WTC11 (cell line): ENCODE measurements around the gene BRD1. TPM values are rescaled to one million over a fixed set of nuclear protein-coding genes. Genes with fewer than 3 reads are reported as not detected.

Experiments used
- ATAC-seq: fragments of 200-7000 bp; cut with Tn5 transposase; 2 replicates; pipeline ENCODE4 v1.10.0; 2021; ENCODE audit warnings: mild to moderate bottlenecking, moderate library complexity
- CTCF ChIA-PET: fragments of 300-600 bp; sonication (Branson Sonifier 250); formaldehyde crosslinking; loops from one replicate; lab custom pipeline; 2021; ENCODE audit warnings: antibody characterized with exemption; lab: Charles Lee
- POLR2A ChIA-PET: fragments of 350-600 bp; sonication (Branson Sonifier 250); formaldehyde crosslinking; loops from one replicate; lab custom pipeline; 2021; ENCODE audit warnings: antibody characterized with exemption; lab: Charles Lee
- DNase-seq: peaks from one replicate; pipeline ENCODE4 v3.0.0; 2021; ENCODE audit warnings: low spot score
- H3K27ac Mint-ChIP-seq: 2 replicates; pipeline ENCODE4 v1.8.0; 2021; ENCODE audit warnings: mixed read lengths
- H3K27me3 Mint-ChIP-seq: 2 replicates; pipeline ENCODE4 v1.8.0; 2021; ENCODE audit warnings: low read depth, mild to moderate bottlenecking, moderate library complexity, mixed read lengths
- H3K36me3 Mint-ChIP-seq: 2 replicates; pipeline ENCODE4 v1.8.0; 2021; ENCODE audit warnings: mixed read lengths
- H3K4me1 Mint-ChIP-seq: 2 replicates; pipeline ENCODE4 v1.8.0; 2022; ENCODE audit warnings: mixed read lengths
- H3K4me3 Mint-ChIP-seq: 2 replicates; pipeline ENCODE4 v1.8.0; 2021; ENCODE audit warnings: mild to moderate bottlenecking, moderate library complexity, mixed read lengths
- H3K9me3 Mint-ChIP-seq: 2 replicates; pipeline ENCODE4 v1.8.0; 2021; ENCODE audit warnings: mixed read lengths
- EMX1 ChIP-seq: fragments of 250-450 bp; sonication (Bioruptor Pico); IDR thresholded peaks from 2 replicates; pipeline ENCODE4 v1.8.0; 2021; ENCODE audit warnings: mild to moderate bottlenecking
- ETV6 ChIP-seq: sonication (generic); formaldehyde crosslinking; IDR thresholded peaks from 2 replicates; pipeline ENCODE4 v1.8.1; 2022; ENCODE audit warnings: mild to moderate bottlenecking, missing genetic modification reagents
- GTF2I ChIP-seq: fragments of 250-450 bp; sonication (Bioruptor Pico); conservative IDR thresholded peaks from 2 replicates; pipeline ENCODE4 v1.4.0; 2021; ENCODE audit warnings: mild to moderate bottlenecking
- IRF2 ChIP-seq: sonication (generic); formaldehyde crosslinking; IDR thresholded peaks from 2 replicates; pipeline ENCODE4 v1.8.0; 2022; ENCODE audit warnings: low read depth, missing genetic modification reagents, borderline replicate concordance
- KAT7 ChIP-seq: sonication (generic); formaldehyde crosslinking; IDR thresholded peaks from 2 replicates; pipeline ENCODE4 v1.8.1; 2023; ENCODE audit warnings: missing genetic modification reagents, mild to moderate bottlenecking, borderline replicate concordance
- NFATC4 ChIP-seq: fragments of 250-450 bp; sonication (Bioruptor Pico); IDR thresholded peaks from 2 replicates; pipeline ENCODE4 v1.9.0; 2021; ENCODE audit warnings: mild to moderate bottlenecking
- RELA ChIP-seq: sonication (generic); formaldehyde crosslinking; IDR thresholded peaks from 2 replicates; pipeline ENCODE4 v1.8.1; 2022; ENCODE audit warnings: missing genetic modification reagents, mild to moderate bottlenecking, borderline replicate concordance
- SMAD4 ChIP-seq: sonication (generic); formaldehyde crosslinking; IDR thresholded peaks from 2 replicates; pipeline ENCODE4 v1.8.0; 2022; ENCODE audit warnings: mild to moderate bottlenecking, missing genetic modification reagents
- ZNF317 ChIP-seq: sonication (generic); formaldehyde crosslinking; IDR thresholded peaks from 2 replicates; pipeline ENCODE4 v1.8.1; 2023; ENCODE audit warnings: low read depth, mild to moderate bottlenecking, moderate library complexity, missing genetic modification reagents, borderline replicate concordance
- ZNF671 ChIP-seq: fragments of 250-450 bp; sonication (Bioruptor Pico); IDR thresholded peaks from 2 replicates; pipeline ENCODE4 v1.8.0; 2021; ENCODE audit warnings: mild to moderate bottlenecking
- total RNA-seq: library from RNA; stranded (reverse); gene quantifications from 3 replicates; pipeline ENCODE4 v1.2.3, GENCODE V29; 2021
- TF ChIP-seq, protein P1 (sequence below): sonication (generic); formaldehyde crosslinking; IDR thresholded peaks from 2 replicates; pipeline ENCODE4 v1.8.1; 2023; ENCODE audit warnings: mild to moderate bottlenecking, missing genetic modification reagents, borderline replicate concordance
- TF ChIP-seq, protein P2 (sequence below): sonication (generic); formaldehyde crosslinking; IDR thresholded peaks from 2 replicates; pipeline ENCODE4 v1.8.1; 2022; ENCODE audit warnings: missing genetic modification reagents, borderline replicate concordance
- TF ChIP-seq, protein P3 (sequence below): fragments of 250-450 bp; sonication (Bioruptor Pico); IDR thresholded peaks from 2 replicates; pipeline ENCODE4 v2.1.2; 2022; ENCODE audit warnings: mild to moderate bottlenecking, moderate library complexity
- TF ChIP-seq, protein P4 (sequence below): fragments of 250-450 bp; sonication (Bioruptor Pico); IDR thresholded peaks from 2 replicates; pipeline ENCODE4 v1.9.0; 2021; ENCODE audit warnings: mild to moderate bottlenecking
- TF ChIP-seq, protein P5 (sequence below): sonication (generic); formaldehyde crosslinking; IDR thresholded peaks from 2 replicates; pipeline ENCODE4 v1.8.0; 2022; ENCODE audit warnings: mild to moderate bottlenecking, missing genetic modification reagents
- TF ChIP-seq, protein P6 (sequence below): sonication (generic); formaldehyde crosslinking; IDR thresholded peaks from 2 replicates; pipeline ENCODE4 v1.8.0; 2022; ENCODE audit warnings: mild to moderate bottlenecking, missing genetic modification reagents
- TF ChIP-seq, protein P7 (sequence below): sonication (generic); formaldehyde crosslinking; IDR thresholded peaks from 2 replicates; pipeline ENCODE4 v1.8.1; 2022; ENCODE audit warnings: low read depth, missing genetic modification reagents, borderline replicate concordance
- TF ChIP-seq, protein P8 (sequence below): sonication (generic); formaldehyde crosslinking; IDR thresholded peaks from 2 replicates; pipeline ENCODE4 v1.8.0; 2022; ENCODE audit warnings: mild to moderate bottlenecking, missing genetic modification reagents

The BRD1 gene
- total RNA-seq, 1 experiment from 2014 or later, result 36.6 TPM

DNA sequence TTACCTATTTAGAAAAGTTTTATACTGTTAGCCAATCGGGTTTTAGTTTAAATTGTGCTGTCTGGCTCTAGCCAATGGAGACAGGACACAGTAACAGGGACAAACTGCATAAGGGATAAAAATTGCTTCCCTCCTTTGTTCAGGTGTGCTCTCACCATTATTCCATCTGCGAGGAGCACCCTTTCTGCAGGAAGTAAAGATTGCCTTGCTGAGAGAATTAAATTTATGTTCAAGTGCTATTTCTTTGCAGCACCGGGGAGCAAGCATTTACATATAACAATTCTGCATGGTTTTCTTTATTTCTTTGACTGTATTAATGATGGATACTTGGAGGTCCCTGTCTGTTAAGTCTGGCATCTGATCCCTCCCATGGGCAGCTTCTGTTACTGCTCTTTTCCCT lies 80.5 kb downstream of the BRD1 start (continued):
- TF ChIP-seq, protein P1, sequence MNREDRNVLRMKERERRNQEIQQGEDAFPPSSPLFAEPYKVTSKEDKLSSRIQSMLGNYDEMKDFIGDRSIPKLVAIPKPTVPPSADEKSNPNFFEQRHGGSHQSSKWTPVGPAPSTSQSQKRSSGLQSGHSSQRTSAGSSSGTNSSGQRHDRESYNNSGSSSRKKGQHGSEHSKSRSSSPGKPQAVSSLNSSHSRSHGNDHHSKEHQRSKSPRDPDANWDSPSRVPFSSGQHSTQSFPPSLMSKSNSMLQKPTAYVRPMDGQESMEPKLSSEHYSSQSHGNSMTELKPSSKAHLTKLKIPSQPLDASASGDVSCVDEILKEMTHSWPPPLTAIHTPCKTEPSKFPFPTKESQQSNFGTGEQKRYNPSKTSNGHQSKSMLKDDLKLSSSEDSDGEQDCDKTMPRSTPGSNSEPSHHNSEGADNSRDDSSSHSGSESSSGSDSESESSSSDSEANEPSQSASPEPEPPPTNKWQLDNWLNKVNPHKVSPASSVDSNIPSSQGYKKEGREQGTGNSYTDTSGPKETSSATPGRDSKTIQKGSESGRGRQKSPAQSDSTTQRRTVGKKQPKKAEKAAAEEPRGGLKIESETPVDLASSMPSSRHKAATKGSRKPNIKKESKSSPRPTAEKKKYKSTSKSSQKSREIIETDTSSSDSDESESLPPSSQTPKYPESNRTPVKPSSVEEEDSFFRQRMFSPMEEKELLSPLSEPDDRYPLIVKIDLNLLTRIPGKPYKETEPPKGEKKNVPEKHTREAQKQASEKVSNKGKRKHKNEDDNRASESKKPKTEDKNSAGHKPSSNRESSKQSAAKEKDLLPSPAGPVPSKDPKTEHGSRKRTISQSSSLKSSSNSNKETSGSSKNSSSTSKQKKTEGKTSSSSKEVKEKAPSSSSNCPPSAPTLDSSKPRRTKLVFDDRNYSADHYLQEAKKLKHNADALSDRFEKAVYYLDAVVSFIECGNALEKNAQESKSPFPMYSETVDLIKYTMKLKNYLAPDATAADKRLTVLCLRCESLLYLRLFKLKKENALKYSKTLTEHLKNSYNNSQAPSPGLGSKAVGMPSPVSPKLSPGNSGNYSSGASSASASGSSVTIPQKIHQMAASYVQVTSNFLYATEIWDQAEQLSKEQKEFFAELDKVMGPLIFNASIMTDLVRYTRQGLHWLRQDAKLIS, result no peak
- TF ChIP-seq, protein P2, sequence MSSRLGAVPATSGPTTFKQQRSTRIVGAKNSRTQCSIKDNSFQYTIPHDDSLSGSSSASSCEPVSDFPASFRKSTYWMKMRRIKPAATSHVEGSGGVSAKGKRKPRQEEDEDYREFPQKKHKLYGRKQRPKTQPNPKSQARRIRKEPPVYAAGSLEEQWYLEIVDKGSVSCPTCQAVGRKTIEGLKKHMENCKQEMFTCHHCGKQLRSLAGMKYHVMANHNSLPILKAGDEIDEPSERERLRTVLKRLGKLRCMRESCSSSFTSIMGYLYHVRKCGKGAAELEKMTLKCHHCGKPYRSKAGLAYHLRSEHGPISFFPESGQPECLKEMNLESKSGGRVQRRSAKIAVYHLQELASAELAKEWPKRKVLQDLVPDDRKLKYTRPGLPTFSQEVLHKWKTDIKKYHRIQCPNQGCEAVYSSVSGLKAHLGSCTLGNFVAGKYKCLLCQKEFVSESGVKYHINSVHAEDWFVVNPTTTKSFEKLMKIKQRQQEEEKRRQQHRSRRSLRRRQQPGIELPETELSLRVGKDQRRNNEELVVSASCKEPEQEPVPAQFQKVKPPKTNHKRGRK (CRISPR knock-in tag), result no peak
- TF ChIP-seq KAT7 (CRISPR knock-in tag) (no peak), NFATC4 (CRISPR knock-in tag) (no peak), GTF2I (CRISPR knock-in tag) (no peak)

DNA sequence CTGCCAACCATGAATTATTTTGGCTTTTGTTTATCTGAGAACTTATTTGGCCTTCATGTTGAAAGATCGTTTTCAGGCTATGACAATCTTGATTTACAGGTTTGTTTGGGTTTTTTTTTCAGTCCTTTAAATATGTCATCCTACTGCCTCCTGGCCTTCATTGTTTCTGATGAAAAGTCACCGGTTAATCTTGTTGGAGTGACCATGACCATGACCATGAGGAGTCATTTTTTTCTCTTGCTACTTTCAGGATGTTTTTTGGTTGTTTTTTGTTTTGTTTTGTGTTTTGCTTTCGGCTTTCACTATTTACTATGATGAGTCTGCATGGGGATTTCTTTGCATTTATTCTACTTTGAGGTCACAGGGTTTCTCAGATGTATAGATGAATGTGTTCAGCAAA lies 81.6 kb downstream of the BRD1 start:
- H3K9me3 Mint-ChIP-seq, result peaks cover 67% of the 10 kb centered on the region
- H3K27ac Mint-ChIP-seq, result no peak overlapping the region
- DNase-seq (no peak), ATAC-seq (no peak)
- POLR2A ChIA-PET, result no interaction called here
- H3K36me3 Mint-ChIP-seq, result peaks cover 33% of the 10 kb centered on the region
- TF ChIP-seq ZNF317 (peak; percentile 69; the same call in 1 of the 2 replicates), EMX1 (no peak)
- H3K27me3 Mint-ChIP-seq, result peaks cover 32% of the 10 kb centered on the region
- H3K4me3 Mint-ChIP-seq, result no peak overlapping the region
- H3K4me1 Mint-ChIP-seq, result 0 out of 2 replicates have a peak, but pooled peaks cover 3% of the 10 kb centered on the region
- CTCF ChIA-PET, result no interaction called here

DNA sequence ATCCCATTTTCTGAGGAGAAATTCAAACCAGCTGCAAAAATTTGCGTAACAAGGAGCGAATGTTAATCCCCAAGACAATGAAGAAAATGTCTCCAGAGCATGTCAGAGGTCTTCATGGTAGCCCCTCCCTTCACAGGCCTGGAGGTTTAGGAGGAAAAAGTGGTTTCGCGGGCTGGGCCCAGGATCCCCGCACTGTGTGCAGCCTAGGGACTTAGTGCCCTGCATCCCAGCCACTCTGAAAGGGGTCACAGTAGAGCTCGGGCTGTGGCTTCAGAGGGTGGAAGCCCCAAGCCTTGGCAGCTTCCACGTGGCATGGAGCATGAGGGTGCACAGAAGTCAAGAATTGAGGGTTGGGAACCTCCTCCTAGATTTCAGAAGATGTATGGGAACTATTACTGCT lies 87.4 kb downstream of the BRD1 start:
- Mint-ChIP-seq H3K36me3 (peaks cover 26% of the 10 kb centered on the region), H3K4me3 (no peak overlapping the region), H3K9me3 (peaks cover 72% of the 10 kb centered on the region), H3K27ac (no peak overlapping the region), H3K27me3 (peaks cover 36% of the 10 kb centered on the region), H3K4me1 (no peaks in the 10 kb centered on the region)
- ATAC-seq, result no peak
- CTCF ChIA-PET, result no interaction called here
- POLR2A ChIA-PET, result no interaction called here
- no peak for DNase-seq
- no peak for TF ChIP-seq ZNF671 (CRISPR knock-in tag)
- TF ChIP-seq IRF2, result no peak
- TF ChIP-seq, protein P3, sequence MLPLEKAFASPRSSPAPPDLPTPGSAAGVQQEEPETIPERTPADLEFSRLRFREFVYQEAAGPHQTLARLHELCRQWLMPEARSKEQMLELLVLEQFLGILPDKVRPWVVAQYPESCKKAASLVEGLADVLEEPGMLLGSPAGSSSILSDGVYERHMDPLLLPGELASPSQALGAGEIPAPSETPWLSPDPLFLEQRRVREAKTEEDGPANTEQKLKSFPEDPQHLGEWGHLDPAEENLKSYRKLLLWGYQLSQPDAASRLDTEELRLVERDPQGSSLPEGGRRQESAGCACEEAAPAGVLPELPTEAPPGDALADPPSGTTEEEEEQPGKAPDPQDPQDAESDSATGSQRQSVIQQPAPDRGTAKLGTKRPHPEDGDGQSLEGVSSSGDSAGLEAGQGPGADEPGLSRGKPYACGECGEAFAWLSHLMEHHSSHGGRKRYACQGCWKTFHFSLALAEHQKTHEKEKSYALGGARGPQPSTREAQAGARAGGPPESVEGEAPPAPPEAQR (CRISPR knock-in tag), result no peak
- TF ChIP-seq, protein P4, sequence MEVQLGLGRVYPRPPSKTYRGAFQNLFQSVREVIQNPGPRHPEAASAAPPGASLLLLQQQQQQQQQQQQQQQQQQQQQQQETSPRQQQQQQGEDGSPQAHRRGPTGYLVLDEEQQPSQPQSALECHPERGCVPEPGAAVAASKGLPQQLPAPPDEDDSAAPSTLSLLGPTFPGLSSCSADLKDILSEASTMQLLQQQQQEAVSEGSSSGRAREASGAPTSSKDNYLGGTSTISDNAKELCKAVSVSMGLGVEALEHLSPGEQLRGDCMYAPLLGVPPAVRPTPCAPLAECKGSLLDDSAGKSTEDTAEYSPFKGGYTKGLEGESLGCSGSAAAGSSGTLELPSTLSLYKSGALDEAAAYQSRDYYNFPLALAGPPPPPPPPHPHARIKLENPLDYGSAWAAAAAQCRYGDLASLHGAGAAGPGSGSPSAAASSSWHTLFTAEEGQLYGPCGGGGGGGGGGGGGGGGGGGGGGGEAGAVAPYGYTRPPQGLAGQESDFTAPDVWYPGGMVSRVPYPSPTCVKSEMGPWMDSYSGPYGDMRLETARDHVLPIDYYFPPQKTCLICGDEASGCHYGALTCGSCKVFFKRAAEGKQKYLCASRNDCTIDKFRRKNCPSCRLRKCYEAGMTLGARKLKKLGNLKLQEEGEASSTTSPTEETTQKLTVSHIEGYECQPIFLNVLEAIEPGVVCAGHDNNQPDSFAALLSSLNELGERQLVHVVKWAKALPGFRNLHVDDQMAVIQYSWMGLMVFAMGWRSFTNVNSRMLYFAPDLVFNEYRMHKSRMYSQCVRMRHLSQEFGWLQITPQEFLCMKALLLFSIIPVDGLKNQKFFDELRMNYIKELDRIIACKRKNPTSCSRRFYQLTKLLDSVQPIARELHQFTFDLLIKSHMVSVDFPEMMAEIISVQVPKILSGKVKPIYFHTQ (CRISPR knock-in tag), result no peak
- TF ChIP-seq RELA (CRISPR knock-in tag), result no peak
- TF ChIP-seq, protein P5, sequence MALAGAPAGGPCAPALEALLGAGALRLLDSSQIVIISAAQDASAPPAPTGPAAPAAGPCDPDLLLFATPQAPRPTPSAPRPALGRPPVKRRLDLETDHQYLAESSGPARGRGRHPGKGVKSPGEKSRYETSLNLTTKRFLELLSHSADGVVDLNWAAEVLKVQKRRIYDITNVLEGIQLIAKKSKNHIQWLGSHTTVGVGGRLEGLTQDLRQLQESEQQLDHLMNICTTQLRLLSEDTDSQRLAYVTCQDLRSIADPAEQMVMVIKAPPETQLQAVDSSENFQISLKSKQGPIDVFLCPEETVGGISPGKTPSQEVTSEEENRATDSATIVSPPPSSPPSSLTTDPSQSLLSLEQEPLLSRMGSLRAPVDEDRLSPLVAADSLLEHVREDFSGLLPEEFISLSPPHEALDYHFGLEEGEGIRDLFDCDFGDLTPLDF (CRISPR knock-in tag), result no peak
- TF ChIP-seq, protein P6, sequence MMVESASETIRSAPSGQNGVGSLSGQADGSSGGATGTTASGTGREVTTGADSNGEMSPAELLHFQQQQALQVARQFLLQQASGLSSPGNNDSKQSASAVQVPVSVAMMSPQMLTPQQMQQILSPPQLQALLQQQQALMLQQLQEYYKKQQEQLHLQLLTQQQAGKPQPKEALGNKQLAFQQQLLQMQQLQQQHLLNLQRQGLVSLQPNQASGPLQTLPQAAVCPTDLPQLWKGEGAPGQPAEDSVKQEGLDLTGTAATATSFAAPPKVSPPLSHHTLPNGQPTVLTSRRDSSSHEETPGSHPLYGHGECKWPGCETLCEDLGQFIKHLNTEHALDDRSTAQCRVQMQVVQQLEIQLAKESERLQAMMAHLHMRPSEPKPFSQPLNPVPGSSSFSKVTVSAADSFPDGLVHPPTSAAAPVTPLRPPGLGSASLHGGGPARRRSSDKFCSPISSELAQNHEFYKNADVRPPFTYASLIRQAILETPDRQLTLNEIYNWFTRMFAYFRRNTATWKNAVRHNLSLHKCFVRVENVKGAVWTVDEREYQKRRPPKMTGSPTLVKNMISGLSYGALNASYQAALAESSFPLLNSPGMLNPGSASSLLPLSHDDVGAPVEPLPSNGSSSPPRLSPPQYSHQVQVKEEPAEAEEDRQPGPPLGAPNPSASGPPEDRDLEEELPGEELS (CRISPR knock-in tag), result no peak
- no peak for TF ChIP-seq ETV6
- TF ChIP-seq, protein P7, sequence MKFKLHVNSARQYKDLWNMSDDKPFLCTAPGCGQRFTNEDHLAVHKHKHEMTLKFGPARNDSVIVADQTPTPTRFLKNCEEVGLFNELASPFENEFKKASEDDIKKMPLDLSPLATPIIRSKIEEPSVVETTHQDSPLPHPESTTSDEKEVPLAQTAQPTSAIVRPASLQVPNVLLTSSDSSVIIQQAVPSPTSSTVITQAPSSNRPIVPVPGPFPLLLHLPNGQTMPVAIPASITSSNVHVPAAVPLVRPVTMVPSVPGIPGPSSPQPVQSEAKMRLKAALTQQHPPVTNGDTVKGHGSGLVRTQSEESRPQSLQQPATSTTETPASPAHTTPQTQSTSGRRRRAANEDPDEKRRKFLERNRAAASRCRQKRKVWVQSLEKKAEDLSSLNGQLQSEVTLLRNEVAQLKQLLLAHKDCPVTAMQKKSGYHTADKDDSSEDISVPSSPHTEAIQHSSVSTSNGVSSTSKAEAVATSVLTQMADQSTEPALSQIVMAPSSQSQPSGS (CRISPR knock-in tag), result no peak
- TF ChIP-seq, protein P8, sequence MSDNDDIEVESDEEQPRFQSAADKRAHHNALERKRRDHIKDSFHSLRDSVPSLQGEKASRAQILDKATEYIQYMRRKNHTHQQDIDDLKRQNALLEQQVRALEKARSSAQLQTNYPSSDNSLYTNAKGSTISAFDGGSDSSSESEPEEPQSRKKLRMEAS (CRISPR knock-in tag), result no peak
- no peak for TF ChIP-seq SMAD4 (CRISPR knock-in tag)
